ENCODE results near the gene GPR37.

GPR37 gene

GRCh38 chr7:124765401-124766352 is at the start of gene GPR37:
Gene GPR37 (minus strand): TSS chr7:124765792. CDS start chr7:124764976, 816 bp downstream.
- Histone ChIP-seq H3K9ac (ENCODE audit: low read depth, low read length) (peak within 1 kb of the TSS; percentile 40; the same call in 1 of the 2 replicates), H3K27ac (ENCODE audit: low read length) (no peak within 1 kb of the TSS), H3K36me3 (ENCODE audit: insufficient read depth, low read depth, low read length) (no peaks in the 10 kb centered on the region), H3K27me3 (ENCODE audit: insufficient read depth, low read length) (peaks cover 34% of the 10 kb centered on the region), H3K4me1 (ENCODE audit: insufficient read depth, low read length) (peaks cover 5% of the 10 kb centered on the region; the same call in 1 of the 2 replicates), H3K9me3 (ENCODE audit: insufficient read depth, low read depth, low read length) (no peaks in the 10 kb centered on the region), H3K4me3 (ENCODE audit: low read length) (peak within 1 kb of the TSS; percentile 91)

GRCh38 chr7:124813994-124814798 is 48.6 kb upstream of the GPR37 start:
- H3K27me3 ChIP-seq (ENCODE audit: insufficient read depth, low read length), result no peaks in the 10 kb centered on the region
- H3K27ac ChIP-seq (ENCODE audit: low read length), result no peak overlapping the region
- no peak overlapping the region for H3K9ac ChIP-seq (ENCODE audit: low read depth, low read length)
- H3K4me3 ChIP-seq (ENCODE audit: low read length), result no peak overlapping the region
- H3K4me1 ChIP-seq (ENCODE audit: insufficient read depth, low read length), result peaks cover 9% of the 10 kb centered on the region; the same call in 1 of the 2 replicates
- H3K9me3 ChIP-seq (ENCODE audit: insufficient read depth, low read depth, low read length), result no peaks in the 10 kb centered on the region; the same call in 1 of the 2 replicates
- no peaks in the 10 kb centered on the region for H3K36me3 ChIP-seq (ENCODE audit: insufficient read depth, low read depth, low read length)

GRCh38 chr7:124812764-124813163 is 47.2 kb upstream of the GPR37 start:
- no peak overlapping the region for H3K4me3 ChIP-seq (ENCODE audit: low read length)
- H3K27ac ChIP-seq (ENCODE audit: low read length), result no peak overlapping the region
- H3K9ac ChIP-seq (ENCODE audit: low read depth, low read length), result no peak overlapping the region
- no peaks in the 10 kb centered on the region for H3K36me3 ChIP-seq (ENCODE audit: insufficient read depth, low read depth, low read length)
- no peaks in the 10 kb centered on the region for H3K27me3 ChIP-seq (ENCODE audit: insufficient read depth, low read length)
- H3K4me1 ChIP-seq (ENCODE audit: insufficient read depth, low read length), result peaks cover 9% of the 10 kb centered on the region; the same call in 1 of the 2 replicates
- no peaks in the 10 kb centered on the region; the same call in 1 of the 2 replicates for H3K9me3 ChIP-seq (ENCODE audit: insufficient read depth, low read depth, low read length)

DNA sequence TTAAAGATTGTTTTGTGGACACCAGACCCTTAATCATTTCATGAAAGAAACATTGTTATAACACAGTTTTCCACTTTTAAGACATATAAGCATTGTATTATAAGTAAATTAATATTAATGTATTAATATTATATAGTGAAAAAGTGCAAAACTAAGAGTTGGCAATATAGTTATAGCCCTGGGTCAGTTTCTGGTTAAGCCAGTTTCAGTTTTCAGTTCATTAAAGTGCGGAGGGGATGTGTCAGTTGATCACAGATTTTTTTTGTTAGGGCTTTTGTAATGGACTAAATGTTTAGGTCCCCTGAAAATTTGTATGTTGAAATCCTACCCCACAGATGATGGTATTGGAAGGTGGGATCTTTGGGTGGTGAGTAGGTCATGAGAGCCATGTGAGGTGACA is 45.7 kb upstream of the GPR37 start:
- Histone ChIP-seq H3K27ac (ENCODE audit: low read length) (no peak overlapping the region), H3K27me3 (ENCODE audit: insufficient read depth, low read length) (no peaks in the 10 kb centered on the region), H3K9me3 (ENCODE audit: insufficient read depth, low read depth, low read length) (no peaks in the 10 kb centered on the region), H3K4me1 (ENCODE audit: insufficient read depth, low read length) (peaks cover 9% of the 10 kb centered on the region; the same call in 1 of the 2 replicates), H3K4me3 (ENCODE audit: low read length) (no peak overlapping the region), H3K36me3 (ENCODE audit: insufficient read depth, low read depth, low read length) (no peaks in the 10 kb centered on the region), H3K9ac (ENCODE audit: low read depth, low read length) (no peak overlapping the region)

DNA sequence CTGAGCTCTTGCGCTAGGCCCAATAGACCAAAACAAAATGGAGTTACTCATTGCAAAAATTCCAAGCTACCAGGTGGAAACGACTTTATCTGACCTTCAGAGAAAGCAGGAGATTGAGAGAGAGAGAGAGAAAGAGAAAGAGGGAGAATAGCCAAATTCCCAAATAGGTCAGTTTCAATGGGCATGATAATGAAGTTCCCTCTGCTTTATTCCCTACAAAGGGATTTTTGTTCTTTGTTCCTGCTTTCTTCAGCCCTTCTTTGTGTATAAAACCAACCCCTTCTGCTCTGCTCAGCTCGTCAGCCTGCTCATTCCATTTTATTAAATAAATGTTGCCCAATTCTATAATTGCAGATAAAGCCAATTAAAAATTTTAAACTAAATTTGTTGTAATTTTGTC is 45.0 kb upstream of the GPR37 start:
- Histone ChIP-seq H3K27ac (ENCODE audit: low read length) (no peak overlapping the region), H3K4me1 (ENCODE audit: insufficient read depth, low read length) (peaks cover 11% of the 10 kb centered on the region; the same call in 1 of the 2 replicates), H3K9ac (ENCODE audit: low read depth, low read length) (no peak overlapping the region), H3K36me3 (ENCODE audit: insufficient read depth, low read depth, low read length) (no peaks in the 10 kb centered on the region), H3K9me3 (ENCODE audit: insufficient read depth, low read depth, low read length) (no peaks in the 10 kb centered on the region), H3K27me3 (ENCODE audit: insufficient read depth, low read length) (no peaks in the 10 kb centered on the region), H3K4me3 (ENCODE audit: low read length) (no peak overlapping the region)

- Histone ChIP-seq H3K27ac (ENCODE audit: low read length) (no peak overlapping the region), H3K9ac (ENCODE audit: low read depth, low read length) (no peak overlapping the region), H3K36me3 (ENCODE audit: insufficient read depth, low read depth, low read length) (no peaks in the 10 kb centered on the region), H3K4me1 (ENCODE audit: insufficient read depth, low read length) (peaks cover 11% of the 10 kb centered on the region; the same call in 1 of the 2 replicates), H3K9me3 (ENCODE audit: insufficient read depth, low read depth, low read length) (no peaks in the 10 kb centered on the region), H3K27me3 (ENCODE audit: insufficient read depth, low read length) (no peaks in the 10 kb centered on the region), H3K4me3 (ENCODE audit: low read length) (no peak overlapping the region)
These were observed 42.6 kb upstream of the GPR37 start for GRCh38 chr7:124808206-124808605.

GRCh38 chr7:124801330-124801895 is 35.8 kb upstream of the GPR37 start:
- no peaks in the 10 kb centered on the region for H3K27me3 ChIP-seq (ENCODE audit: insufficient read depth, low read length)
- H3K36me3 ChIP-seq (ENCODE audit: insufficient read depth, low read depth, low read length), result no peaks in the 10 kb centered on the region
- no peak overlapping the region for H3K9ac ChIP-seq (ENCODE audit: low read depth, low read length)
- H3K4me1 ChIP-seq (ENCODE audit: insufficient read depth, low read length), result peaks cover 6% of the 10 kb centered on the region; the same call in 1 of the 2 replicates
- H3K4me3 ChIP-seq (ENCODE audit: low read length), result no peak overlapping the region
- H3K27ac ChIP-seq (ENCODE audit: low read length), result no peak overlapping the region
- no peaks in the 10 kb centered on the region for H3K9me3 ChIP-seq (ENCODE audit: insufficient read depth, low read depth, low read length)

DNA sequence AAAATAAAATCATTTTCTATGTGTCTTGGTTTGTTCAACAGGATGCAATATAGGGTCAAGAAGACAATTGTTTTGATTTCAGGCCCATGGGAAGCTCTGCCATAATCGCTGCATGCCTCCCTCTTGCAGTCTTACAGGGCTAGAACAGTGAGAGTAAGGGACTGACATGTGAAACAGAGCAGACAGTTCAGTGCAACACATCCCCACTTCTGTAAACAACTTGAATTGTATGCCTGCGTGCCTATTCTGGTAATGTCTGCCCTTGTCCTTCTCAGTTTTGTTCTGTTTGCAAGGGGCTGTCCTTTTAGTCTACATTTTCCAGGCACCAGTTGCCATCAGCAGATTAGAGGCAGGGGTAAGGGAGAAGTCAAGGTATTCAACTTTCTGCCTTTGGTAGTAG is 34.8 kb upstream of the GPR37 start:
- no peaks in the 10 kb centered on the region for H3K36me3 ChIP-seq (ENCODE audit: insufficient read depth, low read depth, low read length)
- no peaks in the 10 kb centered on the region for H3K27me3 ChIP-seq (ENCODE audit: insufficient read depth, low read length)
- H3K27ac ChIP-seq (ENCODE audit: low read length), result no peak overlapping the region
- H3K9me3 ChIP-seq (ENCODE audit: insufficient read depth, low read depth, low read length), result no peaks in the 10 kb centered on the region
- H3K4me3 ChIP-seq (ENCODE audit: low read length), result no peak overlapping the region
- H3K9ac ChIP-seq (ENCODE audit: low read depth, low read length), result no peak overlapping the region
- peaks cover 1% of the 10 kb centered on the region; the same call in 1 of the 2 replicates for H3K4me1 ChIP-seq (ENCODE audit: insufficient read depth, low read length)

- Histone ChIP-seq H3K9me3 (ENCODE audit: insufficient read depth, low read depth, low read length) (no peaks in the 10 kb centered on the region), H3K36me3 (ENCODE audit: insufficient read depth, low read depth, low read length) (no peaks in the 10 kb centered on the region), H3K27ac (ENCODE audit: low read length) (no peak overlapping the region), H3K4me1 (ENCODE audit: insufficient read depth, low read length) (no peaks in the 10 kb centered on the region), H3K9ac (ENCODE audit: low read depth, low read length) (no peak overlapping the region), H3K27me3 (ENCODE audit: insufficient read depth, low read length) (no peaks in the 10 kb centered on the region), H3K4me3 (ENCODE audit: low read length) (no peak overlapping the region)
These were observed 33.9 kb upstream of the GPR37 start for GRCh38 chr7:124799448-124799847.

DNA sequence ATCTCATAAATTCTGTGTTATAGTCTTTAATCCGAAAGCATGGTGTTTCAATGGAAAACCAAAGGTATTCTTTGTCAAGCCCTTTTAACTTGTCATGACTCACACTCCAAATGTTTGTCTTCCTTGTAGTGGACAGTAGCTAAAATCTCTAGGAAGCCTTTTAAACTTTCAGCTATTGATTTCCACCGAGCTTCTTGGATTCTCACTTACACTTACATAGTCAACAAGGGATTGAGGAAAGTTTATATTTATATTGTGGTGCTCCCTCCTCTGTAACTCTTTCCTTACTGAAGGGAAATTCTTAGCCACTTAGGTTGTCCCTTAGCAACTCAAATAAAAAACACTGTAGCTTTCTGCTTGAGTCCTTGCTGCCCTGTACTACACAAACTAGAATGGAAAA is 31.2 kb upstream of the GPR37 start:
- H3K4me3 ChIP-seq (ENCODE audit: low read length), result no peak overlapping the region
- no peaks in the 10 kb centered on the region for H3K27me3 ChIP-seq (ENCODE audit: insufficient read depth, low read length)
- no peaks in the 10 kb centered on the region for H3K9me3 ChIP-seq (ENCODE audit: insufficient read depth, low read depth, low read length)
- no peak overlapping the region for H3K27ac ChIP-seq (ENCODE audit: low read length)
- H3K4me1 ChIP-seq (ENCODE audit: insufficient read depth, low read length), result no peaks in the 10 kb centered on the region
- H3K36me3 ChIP-seq (ENCODE audit: insufficient read depth, low read depth, low read length), result no peaks in the 10 kb centered on the region
- H3K9ac ChIP-seq (ENCODE audit: low read depth, low read length), result no peak overlapping the region

DNA sequence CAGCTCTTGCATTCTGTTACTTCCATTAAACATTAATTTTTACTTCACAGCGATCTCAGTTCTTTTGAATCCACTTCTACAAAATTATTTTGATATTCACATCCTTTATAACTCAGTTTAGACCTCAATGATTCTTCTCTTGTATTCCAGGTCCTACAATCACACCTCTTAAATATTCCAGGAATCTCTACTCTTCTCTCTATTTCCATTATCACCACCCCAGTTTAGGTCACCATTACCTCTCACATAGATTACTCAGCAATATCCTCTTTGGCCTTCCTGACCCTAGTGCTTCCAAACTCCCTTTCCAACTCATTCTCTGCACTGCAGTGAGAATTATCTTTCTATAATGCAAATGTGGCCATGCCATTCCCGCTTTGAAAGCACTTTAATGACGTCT is 27.1 kb upstream of the GPR37 start:
- no peaks in the 10 kb centered on the region for H3K4me1 ChIP-seq (ENCODE audit: insufficient read depth, low read length)
- no peaks in the 10 kb centered on the region for H3K9me3 ChIP-seq (ENCODE audit: insufficient read depth, low read depth, low read length)
- H3K27ac ChIP-seq (ENCODE audit: low read length), result no peak overlapping the region
- no peak overlapping the region for H3K9ac ChIP-seq (ENCODE audit: low read depth, low read length)
- no peaks in the 10 kb centered on the region for H3K27me3 ChIP-seq (ENCODE audit: insufficient read depth, low read length)
- H3K36me3 ChIP-seq (ENCODE audit: insufficient read depth, low read depth, low read length), result no peaks in the 10 kb centered on the region
- H3K4me3 ChIP-seq (ENCODE audit: low read length), result no peak overlapping the region
